Astrocyte (in vitro differentiated cells and primary cell): Measurements from ENCODE around the gene SPATA17. TPM values are rescaled to one million over a fixed set of nuclear protein-coding genes. Genes with fewer than 3 reads are reported as not detected.
A peak's percentile ranks its signal among the peaks of the same experiment; 100 is the strongest.

ENCODE experiments used
- DNase-seq: peaks from one replicate; pipeline ENCODE4 v3.0.0-alpha.2; 2010; ENCODE audit warnings: low read depth
- FAIRE-seq: peaks from 2 replicates; lab custom pipeline; 2011; peaks lifted over from hg19 to GRCh38; lab: Jason Lieb, UNC
- H2AFZ ChIP-seq: 2 replicates; pipeline ENCODE4 v1.6.0; 2012; ENCODE audit warnings: low read depth, low read length, inconsistent platforms
- H3K27ac ChIP-seq: 2 replicates; pipeline ENCODE4 v1.5.1; 2011; ENCODE audit warnings: low read depth, low read length, inconsistent platforms
- H3K27me3 ChIP-seq: 2 replicates; pipeline ENCODE4 v1.6.0; 2011; ENCODE audit warnings: low read length, inconsistent platforms; ENCODE audit not compliant: insufficient read depth
- H3K36me3 ChIP-seq: 2 replicates; pipeline ENCODE4 v1.5.1; 2011; ENCODE audit warnings: low read length, inconsistent platforms; ENCODE audit not compliant: insufficient read depth
- H3K4me1 ChIP-seq: 2 replicates; pipeline ENCODE4 v1.5.1; 2011; ENCODE audit warnings: low read length, inconsistent platforms; ENCODE audit not compliant: insufficient read depth
- H3K4me2 ChIP-seq: 2 replicates; pipeline ENCODE4 v1.6.0; 2012; ENCODE audit warnings: low read length, inconsistent platforms
- H3K4me3 ChIP-seq: 2 replicates; pipeline ENCODE4 v1.5.1; 2011; ENCODE audit warnings: low read depth, mild to moderate bottlenecking, low read length, inconsistent platforms; ENCODE audit not compliant: insufficient read depth
- H3K79me2 ChIP-seq: 2 replicates; pipeline ENCODE4 v1.6.0; 2012; ENCODE audit warnings: mild to moderate bottlenecking, low read length, inconsistent platforms; ENCODE audit not compliant: insufficient read depth
- H3K9ac ChIP-seq: 2 replicates; pipeline ENCODE4 v1.6.0; 2012; ENCODE audit warnings: mild to moderate bottlenecking, low read length, inconsistent platforms
- H3K9me3 ChIP-seq: 2 replicates; pipeline ENCODE4 v1.5.1; 2012; ENCODE audit warnings: low read depth, mild to moderate bottlenecking, low read length, inconsistent platforms; ENCODE audit not compliant: insufficient read depth
- H4K20me1 ChIP-seq: 2 replicates; pipeline ENCODE4 v1.6.0; 2012; ENCODE audit warnings: low read length, inconsistent platforms; ENCODE audit not compliant: insufficient read depth
- H3K27ac Mint-ChIP-seq: one replicate; pipeline ENCODE4 v1.8.0; 2021; ENCODE audit warnings: mild to moderate bottlenecking, mixed read lengths; ENCODE audit not compliant: unreplicated experiment
- H3K27me3 Mint-ChIP-seq: one replicate; pipeline ENCODE4 v1.8.0; 2021; ENCODE audit warnings: low read depth, mixed read lengths; ENCODE audit not compliant: unreplicated experiment
- H3K36me3 Mint-ChIP-seq: one replicate; pipeline ENCODE4 v1.8.0; 2021; ENCODE audit warnings: low read depth, mixed read lengths; ENCODE audit not compliant: unreplicated experiment
- H3K4me1 Mint-ChIP-seq: one replicate; pipeline ENCODE4 v1.8.0; 2021; ENCODE audit warnings: low read depth, mixed read lengths; ENCODE audit not compliant: unreplicated experiment
- H3K4me3 Mint-ChIP-seq: one replicate; pipeline ENCODE4 v1.8.0; 2021; ENCODE audit warnings: mild to moderate bottlenecking, moderate library complexity, mixed read lengths; ENCODE audit not compliant: unreplicated experiment
- H3K9me3 Mint-ChIP-seq: one replicate; pipeline ENCODE4 v1.8.0; 2021; ENCODE audit warnings: mild to moderate bottlenecking, mixed read lengths; ENCODE audit not compliant: unreplicated experiment
- CTCF ChIP-seq: IDR thresholded peaks from 2 replicates; pipeline ENCODE4 v1.5.1; 2011; ENCODE audit warnings: low read depth, mild to moderate bottlenecking, inconsistent platforms, low read length, moderate library complexity; ENCODE audit not compliant: insufficient read depth
- EZH2 ChIP-seq: IDR thresholded peaks from 2 replicates; pipeline ENCODE4 v1.6.1; 2012; ENCODE audit warnings: mild to moderate bottlenecking, low read length, inconsistent platforms; ENCODE audit not compliant: insufficient read depth
- total RNA-seq: library from RNA; stranded (reverse); gene quantifications from 2 replicates; pipeline ENCODE4 v1.2.1, GENCODE V29; 2021

Gene SPATA17
- total RNA-seq, 1 donor from 2014 or later, result 1.3 TPM

- Histone ChIP-seq H3K79me2 (no peaks in the 10 kb centered on the region), H2AFZ (no peak overlapping the region), H3K27me3 (no peaks in the 10 kb centered on the region), H3K9ac (no peak overlapping the region), H3K4me1 (no peaks in the 10 kb centered on the region), H3K36me3 (no peaks in the 10 kb centered on the region), H3K27ac (no peak overlapping the region), H3K4me3 (no peak overlapping the region), H3K4me2 (no peak overlapping the region), H4K20me1 (no peaks in the 10 kb centered on the region), H3K9me3 (no peaks in the 10 kb centered on the region)
- FAIRE-seq (no peak), DNase-seq (peak; percentile 41)
- Mint-ChIP-seq H3K9me3 (no peaks in the 10 kb centered on the region), H3K4me1 (peaks cover 14% of the 10 kb centered on the region), H3K27ac (no peak overlapping the region), H3K4me3 (no peak overlapping the region), H3K27me3 (peaks cover 4% of the 10 kb centered on the region), H3K36me3 (no peaks in the 10 kb centered on the region)
- no peak for TF ChIP-seq EZH2
- no peak for TF ChIP-seq CTCF
These were observed 261.6 kb downstream of the SPATA17 start for GRCh38 chr1:217892750-217893149.

GRCh38 chr1:217895841-217896240, 264.7 kb downstream of the SPATA17 start:
- H3K9me3 ChIP-seq, result no peaks in the 10 kb centered on the region
- H3K36me3 Mint-ChIP-seq, result no peaks in the 10 kb centered on the region
- H3K27me3 Mint-ChIP-seq, result no peaks in the 10 kb centered on the region
- H3K27me3 ChIP-seq, result no peaks in the 10 kb centered on the region
- no peak overlapping the region for H3K27ac Mint-ChIP-seq
- no peaks in the 10 kb centered on the region for H3K79me2 ChIP-seq
- no peak overlapping the region for H3K4me2 ChIP-seq
- H3K9me3 Mint-ChIP-seq, result no peaks in the 10 kb centered on the region
- H3K27ac ChIP-seq, result no peak overlapping the region
- no peaks in the 10 kb centered on the region for H4K20me1 ChIP-seq
- no peaks in the 10 kb centered on the region for H3K4me1 ChIP-seq
- no peak overlapping the region for H3K4me3 ChIP-seq
- H2AFZ ChIP-seq, result no peak overlapping the region
- FAIRE-seq (no peak), DNase-seq (no peak)
- no peak overlapping the region for H3K4me3 Mint-ChIP-seq
- peaks cover 14% of the 10 kb centered on the region for H3K4me1 Mint-ChIP-seq
- no peak overlapping the region for H3K9ac ChIP-seq
- no peaks in the 10 kb centered on the region for H3K36me3 ChIP-seq
- TF ChIP-seq CTCF (no peak), EZH2 (no peak)

- H3K27ac ChIP-seq, result no peak overlapping the region
- no peaks in the 10 kb centered on the region for H3K27me3 Mint-ChIP-seq
- peak; percentile 80 for DNase-seq
- no peak for FAIRE-seq
- H3K4me1 Mint-ChIP-seq, result peaks cover 14% of the 10 kb centered on the region
- H3K4me1 ChIP-seq, result no peaks in the 10 kb centered on the region
- H3K79me2 ChIP-seq, result no peaks in the 10 kb centered on the region
- no peaks in the 10 kb centered on the region for H3K9me3 ChIP-seq
- H3K27me3 ChIP-seq, result no peaks in the 10 kb centered on the region
- H3K9me3 Mint-ChIP-seq, result no peaks in the 10 kb centered on the region
- no peaks in the 10 kb centered on the region for H3K36me3 ChIP-seq
- H3K4me3 ChIP-seq, result no peak overlapping the region
- no peaks in the 10 kb centered on the region for H3K36me3 Mint-ChIP-seq
- no peaks in the 10 kb centered on the region for H4K20me1 ChIP-seq
- no peak overlapping the region for H3K9ac ChIP-seq
- no peak overlapping the region for H3K4me2 ChIP-seq
- no peak overlapping the region for H2AFZ ChIP-seq
- no peak overlapping the region for H3K4me3 Mint-ChIP-seq
- no peak overlapping the region for H3K27ac Mint-ChIP-seq
- TF ChIP-seq CTCF, result no peak
- TF ChIP-seq EZH2, result no peak
These were observed 265.3 kb downstream of the SPATA17 start for GRCh38 chr1:217896490-217896889.
